CD4-positive, alpha-beta T cell treated with Interleukin-10 for 1 hour (primary cell): ENCODE data around the gene OTUD7B.
"Not testable (repeated sequence)": the region's sequence is repeated elsewhere in the genome, so short reads cannot be mapped to it uniquely, and the experiment has no call there.

Experiments used
- DNase-seq: peaks from one replicate; pipeline ENCODE4 v3.0.0-alpha.2; 2020

Gene OTUD7B

DNA sequence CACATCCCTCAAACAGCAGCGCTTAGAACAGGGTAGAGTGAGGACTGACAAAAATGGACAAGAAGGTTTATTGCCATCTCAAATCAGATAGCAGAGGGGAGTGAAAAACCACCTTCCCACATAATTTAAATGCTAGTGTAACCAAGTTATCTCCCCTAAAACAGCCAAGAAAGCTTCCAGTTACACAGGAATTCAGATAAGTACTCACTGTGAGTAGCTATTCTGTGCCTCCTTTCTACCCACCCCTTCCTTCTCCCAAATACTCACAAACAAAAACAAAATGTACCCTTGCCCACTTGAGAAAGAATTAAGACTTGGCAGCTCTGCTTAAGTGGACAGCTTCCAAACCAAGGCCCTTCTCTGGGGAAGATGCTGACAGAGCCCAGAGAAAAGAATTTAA lies 9.1 kb downstream of the OTUD7B start:
- no peak for DNase-seq

DNA sequence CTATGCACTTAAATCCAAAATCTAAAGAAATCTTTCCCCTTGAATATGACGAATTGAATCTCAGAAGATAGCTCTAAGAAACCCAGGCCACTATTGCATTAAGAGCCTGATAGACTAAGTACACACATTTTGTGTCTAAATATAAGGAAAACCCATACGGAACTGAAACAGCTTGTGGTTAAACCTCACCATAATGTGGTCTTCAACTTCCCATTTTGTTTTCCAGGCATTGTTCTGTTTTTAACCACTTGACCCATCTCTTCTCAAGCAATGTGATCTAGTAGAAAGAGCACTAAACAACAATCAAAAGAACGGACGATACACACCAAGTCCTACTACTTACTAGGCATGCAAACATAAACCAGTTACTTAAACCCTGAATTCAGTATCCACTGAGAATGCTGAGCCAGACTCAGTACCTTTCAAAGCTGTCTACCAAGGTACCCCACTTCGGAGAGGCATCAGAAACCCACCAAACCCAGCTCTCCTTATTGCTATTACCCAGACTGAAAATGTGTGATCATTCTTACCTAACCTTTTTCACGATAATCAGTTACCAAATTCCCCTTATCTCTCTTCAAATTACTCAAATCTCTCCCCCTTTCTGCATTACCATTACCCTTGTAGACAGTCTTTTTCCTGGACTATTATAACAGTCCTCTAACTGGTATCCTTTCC lies 12.8 kb downstream of the OTUD7B start:
- peak; percentile 25 for DNase-seq

DNA sequence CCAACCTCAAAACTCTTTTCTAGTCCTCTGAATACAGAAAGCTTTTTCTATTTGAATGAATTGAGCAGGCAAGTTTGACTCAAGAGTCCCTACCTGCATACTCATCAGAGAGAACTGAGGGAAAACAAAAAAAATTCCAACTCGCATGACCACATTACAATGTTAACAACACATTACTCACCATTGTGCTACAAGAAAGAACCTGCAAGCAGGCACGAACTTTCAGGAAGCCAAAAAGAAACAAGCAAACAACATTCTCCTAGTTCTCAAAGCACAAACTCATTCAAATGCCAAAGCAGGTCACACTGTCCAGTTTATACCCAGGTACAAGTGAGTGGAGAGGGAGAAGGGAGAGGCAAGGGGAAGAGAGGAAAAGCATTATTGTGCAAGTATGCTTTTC lies 14.6 kb downstream of the OTUD7B start:
- DNase-seq, result no peak

DNA sequence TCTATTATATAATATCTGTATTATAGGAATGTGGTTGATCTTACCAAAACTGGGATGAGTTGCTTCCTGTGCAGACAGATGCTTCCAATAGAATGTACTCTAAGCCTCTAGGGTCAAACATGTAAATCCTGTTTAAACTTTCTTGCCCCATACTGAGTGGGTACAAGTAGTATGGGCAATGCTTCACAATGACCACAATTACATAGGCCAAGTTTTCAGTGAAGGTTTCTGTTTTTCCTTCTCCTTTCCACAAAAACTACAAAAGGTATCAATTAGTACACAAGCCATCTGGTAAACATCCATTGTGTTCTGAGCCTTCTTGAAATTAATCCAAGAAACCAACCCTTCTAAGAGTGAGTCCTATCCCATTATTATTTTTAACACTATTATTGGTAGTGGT lies 16.8 kb downstream of the OTUD7B start:
- no peak for DNase-seq

DNA sequence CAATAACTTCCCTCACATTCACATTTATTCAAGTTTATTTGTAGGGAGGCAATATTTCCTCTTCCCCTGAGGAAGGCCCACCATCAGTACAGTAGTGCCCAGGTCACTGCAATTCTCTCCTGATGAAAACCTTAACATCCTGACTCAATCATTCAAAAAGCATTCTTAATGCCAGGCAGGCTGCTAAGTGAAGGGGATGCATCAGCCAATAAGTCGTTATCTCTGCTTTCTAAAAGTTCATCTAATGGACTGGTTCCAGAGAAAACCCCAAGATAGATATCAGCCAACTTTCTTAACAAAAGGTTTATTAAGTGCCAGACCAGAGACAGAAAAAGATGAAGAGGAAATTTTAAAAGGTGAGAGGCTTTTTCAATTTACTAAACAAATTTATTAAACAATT lies 17.3 kb downstream of the OTUD7B start:
- no peak for DNase-seq

DNA sequence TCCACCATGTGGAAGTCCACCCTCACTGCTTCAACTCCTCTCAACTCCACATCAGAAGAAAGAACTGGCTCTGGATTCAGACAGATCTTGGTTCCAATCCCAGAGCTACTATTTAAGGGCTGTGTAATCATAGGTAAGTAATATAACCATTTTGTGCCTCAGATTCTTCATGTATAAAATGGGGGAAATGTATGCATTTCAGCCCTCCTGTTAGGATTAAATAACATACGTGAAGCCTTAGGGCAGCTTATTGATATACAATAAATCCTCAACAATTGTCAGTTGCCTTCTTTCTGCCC lies 23.3 kb downstream of the OTUD7B start:
- no peak for DNase-seq

DNA sequence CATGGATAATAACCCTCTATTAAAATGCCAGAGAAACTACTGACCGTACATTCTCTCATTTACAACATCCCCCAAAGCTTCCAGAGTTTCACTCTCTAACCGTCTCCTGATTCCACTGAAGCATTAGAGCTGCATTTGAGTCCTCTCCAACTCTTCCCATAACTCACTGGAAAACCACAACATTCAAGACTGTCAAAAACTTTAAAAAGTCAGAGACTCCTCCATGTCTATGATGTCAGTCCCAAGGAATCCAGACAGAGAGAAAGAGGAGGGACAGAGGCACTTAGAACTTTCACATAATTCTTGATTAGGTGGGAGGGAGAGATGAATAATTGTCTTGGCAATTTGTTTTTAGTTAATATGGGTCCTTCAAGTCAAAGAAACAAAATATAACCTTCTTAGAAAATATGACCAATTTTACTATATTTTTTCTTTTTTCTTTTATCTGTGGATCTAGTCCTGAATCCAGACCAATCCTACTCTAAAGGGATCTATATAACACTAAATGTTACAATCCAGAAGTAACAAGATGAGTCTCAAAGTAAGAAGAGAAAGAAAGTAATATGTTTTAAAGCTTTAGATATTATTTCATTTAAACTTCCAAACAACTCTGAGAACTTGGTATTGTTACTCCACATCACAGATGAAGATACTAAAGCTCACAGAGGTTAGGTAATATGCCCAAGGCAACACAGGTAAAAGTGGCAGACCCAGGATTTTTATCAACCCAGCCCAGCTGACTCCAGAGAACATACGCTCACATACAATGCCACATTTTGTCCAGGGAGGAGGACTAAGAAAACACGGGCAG lies 23.8 kb downstream of the OTUD7B start:
- no peak for DNase-seq

DNA sequence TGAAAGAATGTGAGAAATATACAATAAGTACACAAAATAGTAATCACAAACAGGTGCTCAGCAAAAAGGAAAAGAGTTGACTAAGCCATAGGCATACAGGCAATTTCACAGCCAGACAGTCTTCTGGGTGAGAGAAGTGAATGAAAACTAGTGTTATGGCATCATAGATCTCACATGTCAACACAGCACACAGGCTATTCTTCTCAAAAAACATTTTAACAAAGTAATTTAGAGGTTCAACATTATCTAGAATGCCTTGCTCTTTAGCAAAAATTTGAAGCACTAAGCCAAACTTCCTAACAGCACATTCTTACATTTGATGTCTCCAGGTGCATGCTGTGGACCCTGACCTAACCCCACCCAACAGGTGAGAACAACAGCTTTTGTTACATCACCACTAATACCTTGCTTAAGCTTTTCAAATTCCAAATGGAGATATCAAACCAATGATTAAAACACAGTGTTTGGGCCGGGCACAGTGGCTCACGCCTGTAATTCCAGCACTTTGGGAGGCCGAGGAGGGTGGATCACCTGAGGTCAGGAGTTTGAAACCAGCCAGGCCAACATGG lies 30.5 kb downstream of the OTUD7B start:
- no peak for DNase-seq

DNA sequence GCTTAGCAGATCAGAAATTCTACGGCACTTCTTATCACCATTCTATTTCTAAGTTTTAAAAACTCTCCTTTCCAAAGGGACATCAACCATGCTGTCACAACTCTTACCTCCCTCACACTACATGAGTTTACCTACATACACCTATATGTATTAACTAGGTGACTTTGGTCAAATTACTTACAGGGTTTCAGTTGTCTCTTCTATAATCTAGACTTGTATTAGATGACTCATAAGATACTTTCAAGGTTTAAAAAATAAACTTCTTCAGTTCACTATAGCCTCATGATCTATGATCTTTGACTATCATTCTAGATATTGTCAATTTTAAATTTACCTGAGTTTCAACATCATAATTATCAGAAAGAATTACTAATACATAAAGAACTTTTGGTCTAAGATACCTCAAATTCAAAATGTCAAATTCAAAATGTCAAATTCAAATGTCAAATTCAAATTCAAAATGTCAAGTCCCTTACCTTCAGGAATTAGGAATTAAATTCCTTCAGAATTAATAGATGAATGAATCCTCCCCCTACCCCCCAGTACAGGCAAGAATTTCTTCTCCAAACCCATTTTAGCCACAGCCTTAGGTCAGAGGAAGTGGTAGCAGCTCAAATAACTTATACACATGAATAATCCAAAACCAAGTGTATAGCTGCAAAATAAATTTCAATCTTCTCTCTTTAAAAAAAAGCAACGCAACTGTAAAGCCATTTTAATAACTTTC lies 31.1 kb downstream of the OTUD7B start:
- DNase-seq, result no peak

DNA sequence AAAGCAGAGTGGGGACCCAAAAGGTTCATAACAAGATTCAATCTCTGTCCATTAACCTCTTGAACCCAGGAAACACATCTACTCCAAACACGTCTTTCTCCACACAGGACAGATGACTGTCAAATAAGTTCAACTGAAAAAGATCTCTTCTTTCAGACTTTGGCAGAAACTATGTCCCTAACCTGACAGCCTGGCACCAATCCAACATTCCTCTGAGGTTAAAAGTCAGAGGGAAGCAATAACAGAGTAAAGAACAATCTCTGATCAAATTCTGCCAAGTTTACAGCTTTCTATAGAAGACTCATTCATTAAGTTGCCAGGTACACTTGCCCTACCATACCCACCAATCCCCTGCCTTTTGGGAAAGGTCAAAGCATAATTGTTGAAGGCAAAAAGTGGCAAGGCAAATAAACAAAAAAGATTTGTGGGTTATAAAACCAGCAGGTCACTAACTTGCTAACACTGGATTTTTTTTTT lies 31.9 kb downstream of the OTUD7B start:
- DNase-seq, result no peak

DNA sequence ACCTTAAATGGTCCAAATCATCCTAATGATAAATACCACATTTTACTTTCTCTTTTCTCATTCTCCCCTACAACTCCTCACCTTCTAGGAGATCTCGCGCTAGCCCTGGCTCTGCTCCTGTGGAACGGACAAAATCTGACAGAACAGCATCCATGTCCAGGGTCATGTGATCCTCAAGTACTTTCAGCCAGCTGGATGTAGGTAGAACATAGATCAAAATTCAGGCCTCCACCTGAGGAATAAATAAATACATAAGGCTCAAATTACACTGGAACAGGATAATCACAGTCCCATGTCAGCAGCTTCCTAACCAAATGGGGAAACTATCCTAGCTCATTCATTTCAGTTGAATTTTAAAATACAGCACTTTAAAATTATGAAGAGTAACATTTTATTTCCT lies 33.2 kb downstream of the OTUD7B start:
- DNase-seq, result no peak

DNA sequence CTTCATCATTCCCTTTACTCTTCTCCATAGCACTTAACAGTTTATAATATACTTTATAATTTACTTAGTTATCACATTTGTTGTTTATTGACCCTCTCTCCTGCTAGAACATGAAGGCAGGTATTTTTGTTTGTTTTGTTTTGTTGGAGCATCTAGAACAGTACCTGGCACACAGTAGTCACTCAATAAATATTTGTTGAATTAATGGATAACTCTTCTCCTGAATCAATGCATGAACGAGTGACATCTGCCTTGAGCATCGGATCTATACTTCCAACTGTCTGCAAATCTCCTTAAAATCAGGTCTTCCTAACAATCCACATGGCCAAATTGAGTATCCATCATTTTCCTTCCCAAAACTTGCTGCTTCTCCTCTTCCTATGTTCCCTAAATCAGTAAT lies 38.0 kb downstream of the OTUD7B start:
- no peak for DNase-seq

DNA sequence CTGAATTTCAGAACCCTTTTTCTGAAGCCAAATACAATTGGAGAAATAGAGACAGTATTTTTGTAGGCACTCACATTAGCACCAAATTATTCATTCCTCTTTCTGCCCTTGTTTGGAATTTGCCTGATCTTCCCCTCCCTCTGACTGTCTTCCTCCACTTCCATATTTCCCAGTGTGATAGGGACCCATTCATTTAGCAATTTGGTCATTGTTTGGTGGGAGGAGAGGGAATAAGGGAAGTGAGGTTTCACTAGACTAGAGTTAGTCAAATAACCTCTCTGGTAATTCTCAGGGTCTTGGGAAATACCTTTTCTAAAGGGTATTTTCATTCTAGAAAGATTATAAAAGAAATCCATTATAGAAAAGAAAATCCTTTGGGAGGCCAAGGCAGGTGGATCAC lies 42.9 kb downstream of the OTUD7B start:
- no peak for DNase-seq

DNA sequence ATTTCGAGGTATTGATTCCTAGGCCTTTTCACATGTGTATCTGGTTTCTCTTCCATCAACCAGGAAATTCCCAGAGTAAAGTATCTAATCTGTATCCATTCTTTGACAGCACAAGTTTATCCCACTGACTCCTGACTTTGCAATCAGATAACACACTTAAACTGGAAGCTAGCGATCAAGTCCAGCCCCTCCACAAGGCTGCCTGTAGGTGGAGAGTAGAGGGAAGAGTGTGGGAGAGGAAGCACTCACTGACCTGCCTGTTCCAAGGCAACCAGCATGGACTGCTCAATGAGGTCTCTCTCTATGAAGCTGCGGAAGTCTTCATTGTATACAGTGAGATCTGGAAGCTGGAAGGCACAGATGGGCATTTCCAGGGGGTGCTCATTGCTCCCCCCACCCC lies 43.5 kb downstream of the OTUD7B start:
- DNase-seq, result no peak

DNA sequence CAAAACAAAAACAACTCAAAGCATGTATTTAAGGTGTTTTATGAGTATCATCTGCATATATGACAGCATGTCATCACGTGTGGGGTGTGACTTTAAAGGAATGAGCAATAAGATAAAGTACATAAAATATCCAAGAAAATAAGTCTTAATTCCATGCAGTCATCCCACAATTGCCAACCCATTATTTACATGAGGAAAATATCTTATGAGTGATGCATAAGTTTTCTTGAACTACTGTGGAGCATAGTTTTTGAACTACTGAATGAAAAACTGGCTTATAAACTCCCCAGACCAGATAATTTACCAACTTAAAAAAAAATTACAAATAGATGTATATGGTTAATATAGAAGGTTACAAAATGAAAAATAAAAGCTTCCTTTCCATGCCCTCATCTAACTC lies 44.1 kb downstream of the OTUD7B start:
- no peak for DNase-seq

DNA sequence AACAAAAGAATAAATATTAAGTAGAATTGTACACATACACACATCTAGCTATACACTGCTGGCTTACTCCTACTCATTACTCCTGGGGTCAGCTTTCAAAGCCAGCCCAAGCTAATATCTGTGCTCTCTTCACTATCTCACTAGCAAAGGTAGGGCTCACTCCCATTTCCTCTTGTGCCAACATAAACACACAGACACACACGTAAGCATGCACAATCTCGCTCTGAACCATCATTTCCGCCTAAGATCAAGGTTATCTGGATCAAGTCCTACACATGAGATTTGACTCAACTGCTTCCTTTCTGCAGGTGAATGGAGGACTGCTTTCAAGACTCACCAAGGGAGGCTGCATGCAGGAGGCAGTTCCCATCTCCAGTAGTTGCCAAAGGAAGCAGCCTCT lies 45.1 kb downstream of the OTUD7B start:
- DNase-seq, result no peak

DNA sequence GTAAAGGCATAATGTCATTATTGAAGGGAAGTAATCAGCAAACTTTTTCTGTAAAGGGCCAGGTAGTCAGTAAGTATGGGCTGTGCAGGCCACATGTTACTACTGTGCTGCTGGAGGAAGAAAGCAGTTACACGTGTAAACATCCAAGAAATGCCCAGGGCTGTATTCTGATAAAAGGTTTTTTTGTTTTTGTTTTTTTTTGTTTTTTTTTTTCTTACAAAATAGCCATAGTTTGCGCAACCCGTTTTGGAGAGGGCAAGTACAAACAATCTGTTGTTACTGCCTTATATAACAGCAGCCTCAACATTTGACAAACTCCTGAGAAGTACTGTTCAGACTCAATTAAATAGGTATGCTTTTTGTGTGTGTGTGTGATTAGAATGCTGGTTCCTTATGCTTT lies 47.2 kb downstream of the OTUD7B start:
- DNase-seq, result no peak

DNA sequence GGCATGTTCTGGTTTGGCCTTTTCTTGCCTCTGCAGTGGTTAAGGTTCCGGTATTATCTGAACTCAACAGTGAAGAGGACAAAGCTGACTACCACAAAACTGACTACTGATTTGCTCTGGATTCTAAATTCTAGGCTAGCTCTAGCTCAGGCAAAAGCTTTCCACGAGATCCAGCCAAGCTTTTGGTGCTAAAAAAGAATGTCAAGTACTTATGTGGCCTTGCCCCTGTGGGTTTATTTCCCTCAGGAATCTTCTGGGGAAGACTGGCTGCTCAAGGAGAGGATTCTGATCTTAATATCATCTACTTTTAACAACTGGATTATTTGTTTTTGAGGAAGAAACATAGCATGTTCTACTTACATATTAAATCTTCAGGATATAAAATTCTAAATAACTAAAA lies 47.8 kb downstream of the OTUD7B start:
- no peak for DNase-seq

DNA sequence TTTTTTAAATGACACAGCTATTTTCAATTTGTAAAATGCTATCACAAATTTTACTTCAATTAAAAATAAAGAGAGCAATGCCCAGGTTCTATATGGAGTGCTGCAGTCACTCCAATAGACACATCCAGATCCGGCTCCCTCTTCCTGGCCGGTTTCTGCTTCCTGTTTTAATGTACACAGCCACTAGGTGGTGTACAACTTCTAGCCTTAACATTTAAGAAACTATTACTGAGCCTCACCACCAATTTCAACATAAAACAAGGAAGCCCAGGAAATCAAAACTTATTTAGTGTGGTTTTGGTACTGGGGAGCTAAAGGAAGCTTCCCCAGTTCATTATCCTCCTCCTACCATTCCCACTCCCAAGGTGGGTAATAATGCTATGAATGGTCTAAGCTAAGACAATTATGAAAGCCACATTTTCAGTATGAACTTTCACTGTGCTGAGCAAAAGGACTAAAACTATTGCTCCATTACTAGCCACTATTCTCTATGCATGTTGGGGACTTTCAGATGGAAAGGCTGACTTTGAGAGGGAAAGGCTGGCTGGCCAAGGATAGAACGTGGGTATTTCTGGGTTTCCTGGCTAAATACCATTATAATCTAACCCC lies 48.4 kb downstream of the OTUD7B start:
- peak; percentile 75 for DNase-seq

DNA sequence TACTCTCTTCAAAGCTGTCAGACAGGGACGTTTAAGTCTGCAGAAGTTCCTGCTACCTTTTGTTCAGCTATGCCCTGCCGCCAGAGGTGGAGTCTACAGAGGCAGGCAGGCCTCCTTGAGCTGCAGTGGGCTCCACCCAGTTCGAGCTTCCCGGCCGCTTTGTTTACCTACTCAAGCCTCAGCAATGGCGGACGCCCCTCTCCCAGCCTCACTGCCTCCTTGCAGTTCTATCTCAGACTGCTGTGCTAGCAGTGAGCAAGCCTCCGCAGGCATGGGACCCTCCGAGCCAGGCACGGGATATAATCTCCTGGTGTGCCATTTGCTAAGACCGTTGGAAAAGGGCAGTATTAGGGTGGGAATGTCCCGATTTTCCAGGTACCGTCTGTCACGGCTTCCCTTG lies 53.0 kb downstream of the OTUD7B start:
- not testable (repeated sequence) for DNase-seq

DNA sequence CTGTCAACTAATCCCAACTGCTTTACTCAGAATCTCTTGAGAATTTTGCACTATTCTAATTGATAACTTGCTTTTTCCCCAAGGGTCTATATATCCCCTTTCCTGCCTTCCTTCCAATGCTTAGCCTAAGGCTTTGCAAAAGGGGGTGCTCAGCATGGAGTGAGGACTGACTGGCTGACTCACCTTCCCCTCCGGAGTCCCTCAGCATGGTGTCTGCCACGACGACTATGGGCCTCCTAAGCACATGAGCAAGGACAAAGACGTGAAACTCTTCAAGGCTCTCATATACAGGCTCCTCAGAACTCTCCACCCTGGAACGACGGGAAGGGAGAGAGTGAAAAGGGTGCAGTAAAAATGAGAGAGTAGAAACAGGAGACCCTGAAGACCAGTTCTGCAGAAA lies 60.6 kb downstream of the OTUD7B start:
- DNase-seq, result no peak

DNA sequence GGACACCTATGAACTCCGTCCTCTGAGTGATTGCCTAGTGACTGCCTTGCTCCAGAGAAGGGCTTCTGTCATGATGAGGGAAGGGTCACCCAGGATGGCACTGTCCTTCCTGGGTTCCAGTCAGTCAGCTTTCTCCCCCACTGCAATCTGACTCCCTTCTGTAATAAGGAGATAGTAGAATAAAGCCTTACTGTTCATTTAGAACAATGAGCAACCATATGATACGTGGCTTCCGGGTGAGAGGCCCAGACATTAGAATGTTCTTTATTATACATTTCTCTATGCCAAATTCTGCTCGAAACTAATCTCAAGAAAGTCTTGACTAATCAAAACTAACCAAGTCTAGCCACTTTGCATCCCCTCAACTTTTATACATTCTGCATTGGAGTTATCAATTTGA lies 65.3 kb downstream of the OTUD7B start:
- DNase-seq, result no peak

DNA sequence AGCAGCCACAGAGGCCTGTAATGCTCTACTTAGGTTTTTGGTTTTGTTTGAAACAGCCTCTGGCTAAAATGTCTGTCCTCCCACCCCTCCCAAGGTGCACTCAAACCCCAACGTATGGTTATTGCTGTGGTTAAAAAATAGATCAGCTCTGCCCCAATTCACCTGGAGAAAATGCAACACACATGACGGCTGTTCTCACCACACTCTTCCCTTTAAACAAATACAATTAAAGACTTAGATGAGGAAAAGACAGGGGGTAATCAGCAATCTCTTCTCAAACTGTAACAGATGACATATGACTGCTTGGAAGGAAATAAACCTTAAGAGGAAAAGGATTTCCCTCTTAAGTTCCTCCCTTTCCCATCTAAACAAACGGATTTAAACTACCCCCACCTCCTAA lies 67.6 kb downstream of the OTUD7B start:
- no peak for DNase-seq
